Kidney glomerular epithelial cell (primary cell): ENCODE data around the gene FAM83G.
A peak's percentile ranks its signal among the peaks of the same experiment; 100 is the strongest.
"Not testable (repeated sequence)": the region's sequence is repeated elsewhere in the genome, so short reads cannot be mapped to it uniquely, and the experiment has no call there.

Experiments
- DNase-seq: peaks from one replicate; lab custom pipeline; 2025; lab: John Stamatoyannopoulos, UW

Gene FAM83G

DNA sequence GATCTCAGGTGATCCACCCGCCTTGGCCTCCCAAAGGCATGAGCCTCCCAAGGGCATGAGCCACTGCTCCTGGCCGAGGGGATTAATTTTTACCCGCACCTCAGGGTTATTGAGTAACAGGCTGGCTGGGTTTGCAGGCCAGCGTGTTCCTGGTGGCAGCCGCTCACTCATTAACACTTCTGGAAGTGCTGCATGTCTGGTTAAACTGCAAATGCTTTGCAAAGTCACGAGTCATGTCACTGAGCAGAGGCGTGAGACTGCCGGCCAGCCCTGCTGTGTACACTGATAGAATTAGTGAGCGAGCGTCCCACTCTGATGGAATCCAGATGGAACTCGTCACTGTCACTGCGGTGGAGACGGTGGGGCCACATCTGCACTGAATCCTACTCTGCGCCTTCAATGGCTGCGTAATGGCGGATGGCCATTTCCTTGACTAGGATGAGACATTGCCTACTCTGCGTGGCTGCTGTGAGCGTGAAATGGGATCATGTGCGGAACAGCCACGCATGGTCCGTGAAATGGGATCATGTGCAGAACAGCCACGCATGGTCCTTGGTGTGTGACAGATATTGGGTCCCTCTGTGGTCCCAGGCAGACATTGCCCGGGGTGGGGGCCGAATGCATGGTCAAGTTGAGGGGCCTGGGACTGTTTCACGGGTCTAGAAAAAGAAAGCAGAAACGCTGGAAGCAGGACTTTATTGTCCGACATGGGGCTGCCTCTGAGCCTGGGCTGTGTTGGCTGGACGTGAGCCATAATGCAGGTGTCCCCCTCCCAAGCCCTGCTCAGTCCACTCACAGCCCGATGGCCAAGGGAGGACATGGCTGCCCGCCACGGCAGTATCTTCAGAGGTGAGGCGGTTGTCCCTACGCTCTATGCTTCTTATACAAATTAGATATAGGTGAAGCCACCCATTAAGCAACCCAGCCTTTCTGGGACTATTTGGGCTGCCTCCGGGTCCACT, 53.3 kb downstream of the FAM83G start:
- DNase-seq = peak; percentile 32

DNA sequence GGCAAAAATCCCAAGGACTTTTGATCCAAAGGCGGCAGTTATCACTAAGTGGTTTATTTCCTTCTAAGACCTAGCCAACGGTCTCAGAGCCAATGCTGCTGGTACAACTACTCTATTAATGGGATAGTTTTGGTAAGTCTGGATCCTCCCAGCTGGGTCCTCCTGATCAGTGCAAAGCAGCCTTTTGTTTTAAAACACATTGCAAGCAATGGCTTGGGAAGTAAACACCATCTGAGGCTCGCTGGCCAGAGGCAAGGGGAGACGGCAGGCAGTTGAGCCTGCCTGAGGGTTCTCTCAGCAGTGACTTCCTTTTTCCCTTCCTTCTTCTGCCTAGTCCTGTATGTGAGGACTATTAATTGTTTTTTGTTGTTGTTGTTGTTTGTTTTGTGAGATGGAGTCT, 54.2 kb downstream of the FAM83G start:
- DNase-seq = no peak

DNA sequence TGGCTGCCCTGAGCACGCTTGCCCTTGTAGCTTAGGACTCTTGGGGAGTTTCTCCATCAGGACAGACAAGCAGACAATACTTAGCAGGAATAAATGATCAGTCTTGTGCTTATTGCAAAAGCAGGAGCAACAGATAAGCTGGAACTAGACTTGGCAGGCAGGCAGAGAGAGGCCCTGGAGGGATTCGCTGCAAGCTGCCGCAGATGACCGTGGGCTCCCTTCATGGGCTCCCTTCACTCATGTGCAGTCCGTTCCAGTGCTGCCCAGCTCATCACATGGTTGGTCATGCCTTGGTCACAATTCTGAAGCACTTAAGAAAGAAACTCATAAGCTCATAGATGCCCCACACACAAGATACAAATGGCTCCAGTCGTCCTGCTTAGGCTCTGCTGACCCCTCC, 55.0 kb downstream of the FAM83G start:
- no peak for DNase-seq

DNA sequence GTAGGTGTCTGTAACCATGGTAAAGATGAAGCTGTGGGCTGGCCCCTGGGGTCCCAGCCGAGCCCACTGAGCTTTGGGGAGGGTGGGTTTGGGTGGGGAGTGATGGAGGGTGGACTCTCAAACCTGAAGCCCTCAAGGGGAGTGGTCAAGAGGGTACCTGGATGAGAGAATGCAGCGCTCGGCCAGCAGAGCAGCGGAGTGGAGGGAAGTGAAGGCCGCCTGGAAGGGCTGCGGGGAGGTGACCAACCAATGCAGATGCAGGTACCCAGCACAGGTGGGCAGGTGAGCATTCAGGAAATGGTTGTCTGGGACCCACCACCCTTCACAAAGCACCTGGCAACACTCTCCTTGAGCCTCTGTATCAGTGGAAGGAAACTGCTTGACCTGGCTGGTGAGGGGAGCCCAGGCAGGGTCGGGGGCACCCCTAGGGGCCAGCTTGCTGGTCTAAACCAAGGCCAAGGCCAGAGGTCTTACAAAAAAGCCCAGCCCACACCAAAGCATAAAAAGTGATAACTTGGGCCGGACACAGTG, 56.0 kb downstream of the FAM83G start:
- DNase-seq = no peak

DNA sequence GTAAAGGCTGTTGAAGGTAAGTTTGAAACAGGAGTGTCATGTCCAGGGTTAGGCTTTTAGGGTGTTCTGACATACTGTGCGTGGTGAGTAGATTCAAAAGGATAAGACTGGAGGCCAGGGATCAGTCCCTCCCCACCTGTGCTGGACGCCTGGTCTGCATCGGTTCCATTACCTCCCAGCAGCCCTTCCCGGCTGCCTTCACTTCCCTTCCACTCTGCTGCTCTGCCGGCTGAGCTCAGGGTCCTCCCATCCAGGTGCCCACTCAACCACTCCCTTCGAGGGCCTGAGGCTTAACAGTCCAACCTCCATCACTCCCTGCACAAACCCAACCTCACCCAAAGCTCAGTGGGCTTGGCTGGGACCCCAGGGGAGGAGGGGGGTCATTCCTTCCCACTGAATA, 56.7 kb downstream of the FAM83G start:
- DNase-seq = no peak

DNA sequence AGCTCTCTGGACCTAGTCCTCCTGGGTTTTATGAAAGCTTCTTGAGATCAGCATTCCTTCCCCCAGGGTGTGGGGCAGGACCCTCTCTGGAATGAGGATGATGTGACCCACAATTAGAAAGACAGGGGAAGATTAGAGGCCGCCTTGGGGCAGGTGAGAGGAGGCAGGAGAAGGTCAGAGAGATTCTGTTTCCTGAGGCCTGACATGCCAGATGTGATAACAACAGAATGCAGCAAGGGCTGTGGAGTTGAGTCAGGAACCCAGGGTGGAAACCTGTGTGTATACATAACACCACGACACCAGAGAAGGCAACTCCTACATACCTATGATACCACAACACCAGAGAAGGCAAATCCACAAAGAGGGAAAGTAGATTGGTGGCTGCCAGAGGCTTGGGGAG, 58.0 kb downstream of the FAM83G start:
- no peak for DNase-seq

DNA sequence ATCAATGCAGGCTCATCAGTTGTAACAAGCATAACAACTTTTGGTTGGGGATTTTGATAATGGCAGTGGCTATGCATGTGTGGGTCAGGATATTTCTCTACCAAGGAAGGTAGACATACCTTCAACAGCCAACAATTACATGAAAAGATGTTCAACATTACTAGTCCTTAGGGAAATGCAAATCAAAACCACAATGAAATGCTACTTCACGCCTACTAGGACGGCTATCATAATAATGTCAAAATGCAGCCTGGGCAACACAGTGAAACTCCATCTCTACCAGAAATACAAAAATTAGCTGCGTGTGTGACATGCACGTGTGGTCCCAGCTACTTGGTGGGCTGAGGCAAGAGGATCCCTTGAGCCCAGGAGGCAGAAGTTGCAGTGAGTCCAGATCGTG, 59.9 kb downstream of the FAM83G start:
- no peak for DNase-seq

DNA sequence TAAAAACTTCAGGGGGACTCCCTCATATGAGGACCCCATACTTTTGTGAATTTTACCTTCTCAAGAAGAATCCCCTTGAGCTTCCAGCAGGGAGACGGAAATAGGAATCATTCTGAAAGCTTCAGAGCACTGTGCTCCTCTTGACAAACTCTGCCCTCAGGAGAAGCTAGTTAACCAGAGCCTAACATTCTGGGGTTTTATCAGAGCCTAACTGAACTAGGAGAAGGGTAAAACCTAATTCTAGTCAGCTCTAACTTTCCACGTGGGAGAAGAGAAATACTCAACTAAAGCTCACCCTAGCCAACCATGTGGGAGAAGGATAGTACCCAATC, 65.9 kb downstream of the FAM83G start:
- no peak for DNase-seq

DNA sequence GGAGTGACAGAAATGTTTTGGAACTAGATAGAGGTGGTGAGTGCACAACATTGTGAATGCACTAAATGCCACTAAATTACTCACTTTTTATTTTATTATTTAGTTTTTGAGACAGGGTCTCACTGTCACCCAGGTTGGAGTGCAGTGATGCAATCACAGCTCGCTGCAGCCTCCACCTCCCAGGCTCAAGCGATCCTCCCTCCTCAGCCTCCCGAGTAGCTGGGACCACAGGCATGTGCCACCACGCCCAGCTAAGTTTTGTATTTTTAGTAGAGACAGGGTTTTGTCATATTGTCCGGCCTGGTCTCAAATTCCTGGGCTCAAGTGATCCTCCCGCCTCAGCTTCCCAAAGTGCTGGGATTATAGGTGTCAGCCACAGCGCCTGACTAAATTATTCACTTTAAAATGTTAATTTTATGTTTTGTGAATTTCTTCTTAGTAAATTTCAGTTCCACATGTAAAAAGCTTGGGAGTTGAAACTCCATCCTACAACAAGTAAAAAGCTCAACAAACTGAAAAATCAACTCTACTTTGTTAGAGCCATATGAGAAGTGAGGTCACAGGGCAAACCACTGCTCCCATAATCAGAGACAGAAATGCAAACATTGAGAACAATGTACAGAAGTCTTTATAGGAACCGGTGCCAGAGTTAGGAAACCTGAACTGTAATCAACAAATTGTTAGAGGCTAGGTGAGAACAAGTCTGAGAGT, 66.4 kb downstream of the FAM83G start:
- no peak for DNase-seq

DNA sequence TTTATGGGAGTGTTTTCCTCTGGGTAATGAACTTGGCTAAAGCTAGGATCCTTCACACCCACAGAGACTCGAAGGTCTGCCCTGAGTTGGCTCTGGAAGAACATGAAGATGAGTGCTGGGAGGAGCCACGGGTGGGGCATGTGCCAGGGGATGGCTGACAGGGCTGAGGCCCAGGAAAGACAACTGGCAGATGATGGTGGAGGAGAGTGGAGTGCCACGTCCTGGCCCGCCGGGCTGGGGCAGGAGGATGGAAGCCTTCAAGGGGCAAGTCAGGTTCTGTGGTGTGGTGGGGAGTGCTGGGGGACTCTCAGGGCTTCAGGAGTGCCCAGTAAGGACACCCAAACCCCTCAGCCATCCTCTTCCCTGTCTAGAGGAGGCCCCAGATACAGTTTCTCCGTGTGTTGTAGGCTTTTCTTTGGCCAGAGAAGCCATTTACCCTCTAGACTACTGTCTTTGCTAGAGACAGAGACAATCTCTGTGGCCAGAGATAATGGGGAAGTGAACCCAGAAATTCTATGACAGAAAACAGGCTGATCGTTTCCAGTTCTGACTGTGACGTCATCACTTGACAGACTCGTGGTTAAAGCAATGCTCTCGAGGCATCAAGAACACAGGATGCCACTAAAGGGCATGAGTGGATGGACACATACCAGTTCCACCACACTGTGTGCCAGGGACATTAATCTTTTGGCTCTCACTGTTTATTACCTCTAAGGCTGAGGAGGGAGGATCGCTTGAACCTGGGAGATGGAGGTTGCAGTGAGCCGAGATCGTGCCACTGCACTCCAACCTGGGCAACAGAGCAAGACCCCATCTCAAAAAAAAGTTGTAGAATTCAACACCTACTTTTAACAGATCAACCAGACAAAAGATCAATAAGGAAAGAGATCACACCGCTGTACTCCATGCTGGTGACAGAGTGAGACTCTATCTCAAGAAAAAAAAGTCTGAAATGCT, 71.2 kb downstream of the FAM83G start:
- DNase-seq = no peak

DNA sequence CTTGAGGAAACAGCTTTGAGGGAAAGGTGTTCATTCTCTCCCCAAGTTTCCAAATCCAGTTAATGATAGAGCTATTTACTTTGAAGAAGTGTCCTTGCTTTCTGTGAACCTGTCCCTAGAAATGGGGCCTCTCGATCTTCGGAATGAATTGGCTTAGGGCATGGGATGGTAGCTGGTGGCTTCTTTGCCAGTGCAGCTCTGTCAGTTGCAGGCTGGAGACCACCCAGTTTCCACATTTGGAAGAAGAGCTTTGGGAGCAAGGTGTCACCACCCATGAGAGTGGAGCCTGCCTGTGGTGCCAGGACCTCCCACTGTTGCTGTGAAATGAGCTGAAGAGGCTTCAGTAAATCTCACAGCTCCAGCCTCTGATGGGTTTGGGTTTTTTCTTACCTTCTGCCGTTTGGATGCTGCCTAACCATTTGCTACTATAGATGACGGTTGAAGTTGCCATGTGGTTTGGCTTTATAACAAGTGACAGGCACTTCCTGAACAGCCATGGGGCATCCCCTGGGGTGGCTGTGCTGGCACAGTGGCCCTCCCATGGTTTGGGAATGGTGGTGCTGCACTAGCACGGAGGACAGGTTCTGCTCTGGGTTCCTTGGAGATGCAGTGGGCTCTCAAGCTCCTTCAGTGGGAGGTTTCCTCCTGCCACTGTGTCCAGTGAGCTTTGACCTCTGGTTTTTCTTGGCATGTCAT, 72.1 kb downstream of the FAM83G start:
- DNase-seq = no peak

DNA sequence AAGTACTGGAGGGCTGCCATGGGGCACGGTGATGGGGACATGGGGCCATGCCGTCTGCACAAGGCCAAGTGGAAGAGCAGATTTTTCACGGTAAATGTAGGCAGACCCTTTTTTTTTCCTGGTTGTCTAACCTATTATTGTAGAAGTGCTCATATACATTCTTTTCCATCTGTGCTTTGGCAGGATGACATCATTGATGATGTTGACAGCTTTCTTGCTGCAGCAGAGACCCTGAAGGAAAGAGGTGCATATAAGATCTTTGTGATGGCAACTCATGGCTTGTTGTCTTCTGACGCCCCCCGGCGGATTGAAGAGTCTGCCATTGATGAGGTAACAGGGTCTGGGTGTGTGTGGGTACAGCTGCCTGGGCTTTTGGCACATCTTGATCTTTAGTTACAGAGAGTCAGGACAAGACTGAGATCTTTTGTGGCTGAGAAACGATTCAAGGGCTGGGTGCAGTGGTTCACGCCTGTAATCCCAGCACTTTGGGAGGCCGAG, 75.9 kb downstream of the FAM83G start:
- DNase-seq = no peak

DNA sequence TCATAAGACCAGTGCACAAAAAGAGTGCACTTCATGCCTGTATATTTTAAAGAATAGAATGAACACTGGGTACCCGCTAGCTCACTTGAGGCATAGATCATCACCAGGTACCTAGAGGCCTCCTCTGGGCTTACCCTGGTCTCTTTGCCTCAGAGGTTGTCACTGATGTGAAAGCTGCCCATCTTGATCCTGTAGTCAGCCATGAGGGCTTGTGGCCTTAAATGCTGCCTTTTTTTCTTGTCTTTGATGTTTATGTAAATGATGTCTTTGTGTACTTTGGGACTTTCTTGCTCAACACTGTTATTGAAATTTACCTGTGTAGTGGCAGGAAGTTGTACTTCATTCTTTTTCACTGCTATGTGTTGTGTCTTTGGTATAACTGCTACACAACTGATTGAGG, 79.4 kb downstream of the FAM83G start:
- DNase-seq = no peak

DNA sequence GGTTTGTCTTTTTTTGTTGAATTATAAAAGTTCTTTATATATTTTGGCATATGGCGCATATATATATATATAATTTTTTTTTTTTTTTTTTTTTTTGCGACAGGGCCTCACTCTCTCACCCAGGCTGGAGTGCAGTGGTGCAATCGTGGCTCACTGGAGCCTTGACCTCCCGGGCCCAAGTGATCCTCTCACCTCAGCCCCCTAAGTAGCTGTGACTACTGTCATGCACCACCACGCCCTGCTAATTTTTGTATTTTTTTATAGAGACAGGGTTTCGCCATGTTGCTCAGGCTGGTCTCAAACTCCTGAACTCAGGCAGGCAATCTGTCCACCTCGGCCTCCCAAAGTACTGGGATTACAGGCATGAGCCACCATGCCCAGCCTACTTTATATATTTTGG, 82.0 kb downstream of the FAM83G start:
- DNase-seq = not testable (repeated sequence)

DNA sequence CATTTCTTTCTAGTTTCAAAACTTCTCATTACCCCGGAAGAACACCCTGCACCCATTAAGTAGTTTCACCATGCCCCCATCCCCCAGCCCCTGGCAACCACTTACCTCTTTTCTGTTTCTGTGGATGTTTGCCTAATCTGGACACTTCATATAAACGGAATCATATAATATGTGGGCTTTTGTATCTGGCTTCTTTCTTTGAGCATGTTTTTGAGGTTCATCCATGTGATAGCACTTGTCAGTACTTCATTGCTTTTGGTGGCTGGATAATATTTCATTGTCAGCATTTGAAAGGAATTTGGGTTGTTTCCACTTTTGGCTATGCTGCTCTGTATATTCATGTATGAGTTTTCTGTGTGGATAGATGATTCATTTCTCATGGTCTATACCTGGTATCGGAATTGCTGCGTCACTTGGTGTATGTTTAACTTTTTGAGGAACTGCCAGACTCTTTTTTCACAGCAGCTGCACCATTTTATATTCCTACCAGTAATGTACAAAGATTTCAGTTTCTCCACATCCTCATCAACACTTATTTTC, 82.6 kb downstream of the FAM83G start:
- peak; percentile 29 for DNase-seq

DNA sequence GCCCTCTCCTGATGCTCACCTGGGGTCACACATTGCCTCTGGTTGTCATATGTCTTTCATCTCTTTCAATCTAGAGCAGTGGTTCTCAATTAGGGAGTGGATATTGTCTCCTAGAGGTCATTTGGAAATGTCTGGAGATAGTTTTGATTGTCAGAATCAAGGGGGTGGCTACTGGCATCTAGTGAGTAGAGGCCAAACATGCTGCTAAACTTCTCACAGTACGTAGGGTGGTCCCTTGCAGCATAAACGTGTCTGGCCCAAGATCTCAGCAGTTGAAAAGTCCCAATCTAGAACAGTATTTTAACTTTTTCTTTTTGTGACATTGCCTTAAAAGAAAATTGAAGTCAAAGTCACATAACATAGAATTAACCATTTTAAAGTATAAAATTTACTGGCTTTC, 83.1 kb downstream of the FAM83G start:
- no peak for DNase-seq

DNA sequence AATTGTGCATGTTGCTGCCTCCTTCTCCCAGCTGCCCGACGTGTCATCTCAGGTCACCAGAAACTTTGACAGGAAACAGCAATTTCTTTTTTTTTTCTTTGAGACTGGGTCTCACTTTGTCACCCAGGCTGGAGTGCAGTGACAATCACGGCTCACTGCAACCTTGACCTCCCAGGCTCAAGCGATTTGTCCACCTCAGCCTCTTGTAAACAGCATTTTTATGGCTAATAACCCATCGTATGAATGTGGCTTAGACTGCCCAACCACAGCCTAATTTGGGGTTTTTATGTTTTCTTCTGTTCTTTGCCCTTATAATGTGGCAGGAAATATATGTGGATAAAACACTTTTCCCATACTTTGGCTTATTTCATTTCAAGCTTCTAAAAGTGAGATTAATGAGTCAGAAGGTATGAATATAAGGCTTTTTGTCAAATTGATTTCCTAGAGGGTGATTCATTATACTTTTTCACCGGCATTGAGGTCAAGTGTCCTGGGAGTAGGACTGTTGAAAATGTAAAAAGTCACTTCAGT, 83.6 kb downstream of the FAM83G start:
- DNase-seq = no peak

DNA sequence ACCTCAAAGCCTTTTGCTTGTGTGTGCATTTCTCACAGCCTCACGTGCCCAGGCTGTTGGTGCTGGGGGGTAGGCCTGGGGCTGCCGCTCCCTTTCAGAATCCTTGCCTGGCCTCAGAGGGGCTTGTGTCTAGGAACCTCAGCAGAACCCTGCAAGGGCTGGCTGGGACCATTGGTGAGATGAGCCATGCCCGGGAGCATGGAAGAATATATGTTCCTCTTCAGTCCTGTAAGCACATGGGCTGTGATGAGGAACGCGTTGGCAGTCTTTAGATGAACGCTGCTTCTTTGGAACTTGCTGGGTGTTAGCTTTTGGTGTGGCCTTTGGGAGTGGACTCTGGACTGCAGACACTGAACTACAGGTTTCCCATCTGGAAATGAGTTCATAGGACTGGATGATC, 84.6 kb downstream of the FAM83G start:
- no peak for DNase-seq
